Thymus (tissue), 14 donors: ENCODE data around the gene TYR. TPM values are rescaled to one million over a fixed set of nuclear protein-coding genes. Genes with fewer than 3 reads are reported as not detected.

Experiments
- DNase-seq, 9 donors: peaks; one replicate each; pipeline ENCODE4 v3.0.0-alpha.2; 2013; ENCODE audit warnings: low spot score in 9 of 9, low read depth in 6 of 9, missing footprints in 1 of 9
- H3K27ac ChIP-seq, 2 donors: one replicate each; pipeline ENCODE4 v1.5.1; 2013; ENCODE audit warnings: control low read depth in 1 of 2, low read depth in 1 of 2, low read length in 1 of 2, mild to moderate bottlenecking in 1 of 2, moderate library complexity in 1 of 2
- H3K27me3 ChIP-seq, 2 donors: one replicate each; pipeline ENCODE4 v1.5.1; 2013; ENCODE audit warnings: low read length in 1 of 2; ENCODE audit not compliant: control insufficient read depth in 2 of 2, insufficient read depth in 1 of 2
- H3K36me3 ChIP-seq, 2 donors: one replicate each; pipeline ENCODE4 v1.5.1; 2013; ENCODE audit warnings: low read length in 1 of 2, mild to moderate bottlenecking in 1 of 2, moderate library complexity in 1 of 2; ENCODE audit not compliant: control insufficient read depth in 2 of 2, insufficient read depth in 2 of 2
- H3K4me1 ChIP-seq, 2 donors: one replicate each; pipeline ENCODE4 v1.5.1; 2013; ENCODE audit warnings: low read length in 2 of 2; ENCODE audit not compliant: control insufficient read depth in 2 of 2, insufficient read depth in 2 of 2
- H3K4me3 ChIP-seq, 2 donors: one replicate each; pipeline ENCODE4 v1.5.1; 2013; ENCODE audit warnings: low read length in 2 of 2, control low read depth in 1 of 2, mild to moderate bottlenecking in 1 of 2
- H3K9me3 ChIP-seq, 2 donors: one replicate each; pipeline ENCODE4 v1.5.1; 2013; ENCODE audit warnings: low read length in 1 of 2, mild to moderate bottlenecking in 1 of 2; ENCODE audit not compliant: control insufficient read depth in 2 of 2, insufficient read depth in 1 of 2
- WGBS: extraction: QIAGEN DNeasy Blood & Tissue Kit; methylation state at CpG from one replicate; pipeline ENCODE4 v1.1.7; 2013; 5-methylcytosine and 5-hydroxymethylcytosine counted together
- long read RNA-seq, 10 donors: transcript quantifications; one replicate each; lab custom pipeline, GENCODE V29; 2026
- polyA plus RNA-seq: library from polyadenylated mRNA; stranded (reverse); fragments of 200-250 nt; gene quantifications from one replicate; pipeline ENCODE4 v1.2.3, GENCODE V29; 2013
- total RNA-seq: library from RNA; stranded (reverse); fragments of 120-200 nt; gene quantifications from one replicate; pipeline ENCODE4 v1.2.4, GENCODE V29; 2013
- donor health status: healthy.

Gene TYR
- total RNA-seq (not detected), polyA plus RNA-seq (0.02 TPM)
- long read RNA-seq, donor 1, result 0 reads
- long read RNA-seq, donor 2, result 0 reads
- long read RNA-seq, donor 3, result 0 reads
- long read RNA-seq, donor 4, result 0 reads
- long read RNA-seq, donor 5, result 0 reads
- long read RNA-seq, donor 6, result 0 reads
- long read RNA-seq, donor 7, result 0 reads
- long read RNA-seq, donor 8, result 0 reads
- long read RNA-seq, donor 9, result 0 reads
- long read RNA-seq, donor 10, result 0 reads

- H3K4me1 ChIP-seq, result no peaks in the 10 kb centered on the region
- no peak within 1 kb of the TSS for H3K4me3 ChIP-seq
- WGBS, result 91% methylated on average over 8 of the region's 8 CpGs
- no peak for DNase-seq
- no peak within 1 kb of the TSS for H3K27ac ChIP-seq
- H3K9me3 ChIP-seq, result no peaks in the 10 kb centered on the region
- H3K36me3 ChIP-seq, result no peaks in the 10 kb centered on the region
- H3K27me3 ChIP-seq, result no peaks in the 10 kb centered on the region
Measured at GRCh38 chr11:89177691-89178231, at the start of gene TYR. TSS of gene TYR (plus strand) at chr11:89177875. CDS start at chr11:89177954, 79 bp downstream.

GRCh38 chr11:89136606-89137005, 41.1 kb upstream of the TYR start:
- Histone ChIP-seq H3K9me3 (no peaks in the 10 kb centered on the region), H3K36me3 (no peaks in the 10 kb centered on the region), H3K27me3 (no peaks in the 10 kb centered on the region), H3K27ac (no peak overlapping the region), H3K4me1 (no peaks in the 10 kb centered on the region), H3K4me3 (no peak overlapping the region)
- no peak for DNase-seq

- Histone ChIP-seq H3K4me1 (no peaks in the 10 kb centered on the region), H3K36me3 (no peaks in the 10 kb centered on the region), H3K27ac (no peak overlapping the region), H3K4me3 (no peak overlapping the region), H3K27me3 (no peaks in the 10 kb centered on the region), H3K9me3 (no peaks in the 10 kb centered on the region)
- DNase-seq, result no peak
- WGBS, result 64% methylated on average over 1 of the region's 1 CpG
Measured at GRCh38 chr11:89147229-89147628, 30.4 kb upstream of the TYR start.

GRCh38 chr11:89159974-89160373, 17.7 kb upstream of the TYR start:
- DNase-seq, result no peak
- no peaks in the 10 kb centered on the region for H3K27me3 ChIP-seq
- H3K9me3 ChIP-seq, result no peaks in the 10 kb centered on the region
- H3K27ac ChIP-seq, result no peak overlapping the region
- H3K4me3 ChIP-seq, result no peak overlapping the region
- WGBS, result 93% methylated on average over 4 of the region's 4 CpGs
- H3K36me3 ChIP-seq, result no peaks in the 10 kb centered on the region
- H3K4me1 ChIP-seq, result no peaks in the 10 kb centered on the region

GRCh38 chr11:89161949-89162348, 15.7 kb upstream of the TYR start:
- H3K27ac ChIP-seq, result no peak overlapping the region
- no peak overlapping the region for H3K4me3 ChIP-seq
- H3K9me3 ChIP-seq, result no peaks in the 10 kb centered on the region
- H3K4me1 ChIP-seq, result no peaks in the 10 kb centered on the region
- no peaks in the 10 kb centered on the region for H3K36me3 ChIP-seq
- WGBS, result 95% methylated on average over 3 of the region's 3 CpGs
- no peak for DNase-seq
- H3K27me3 ChIP-seq, result no peaks in the 10 kb centered on the region

DNA sequence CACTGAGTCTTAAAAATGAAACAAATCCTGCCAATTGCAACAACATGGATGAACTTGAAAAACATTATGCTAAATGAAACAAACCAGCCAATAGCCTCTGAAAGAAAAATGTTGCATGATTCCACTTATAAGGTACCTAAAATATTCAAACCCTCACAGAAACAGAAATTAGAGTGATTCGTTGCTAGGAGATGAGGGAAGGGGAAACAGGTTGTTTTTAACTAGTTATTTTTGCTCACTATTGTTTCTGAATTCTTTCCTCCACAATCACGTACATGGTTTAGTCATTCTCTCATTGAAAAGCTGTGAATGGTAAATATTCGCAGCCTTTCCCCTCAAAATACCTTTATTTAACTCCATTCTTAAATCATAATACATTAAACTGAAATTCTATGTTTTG, 14.0 kb upstream of the TYR start:
- Histone ChIP-seq H3K27me3 (no peaks in the 10 kb centered on the region), H3K27ac (no peak overlapping the region), H3K36me3 (no peaks in the 10 kb centered on the region), H3K9me3 (no peaks in the 10 kb centered on the region), H3K4me3 (no peak overlapping the region), H3K4me1 (no peaks in the 10 kb centered on the region)
- WGBS, result 69% methylated on average over 3 of the region's 3 CpGs
- no peak for DNase-seq

- Histone ChIP-seq H3K4me3 (no peak overlapping the region), H3K27me3 (no peaks in the 10 kb centered on the region), H3K36me3 (no peaks in the 10 kb centered on the region), H3K4me1 (no peaks in the 10 kb centered on the region), H3K9me3 (no peaks in the 10 kb centered on the region), H3K27ac (no peak overlapping the region)
- 82% methylated on average over 3 of the region's 3 CpGs for WGBS
- no peak for DNase-seq
Measured at GRCh38 chr11:89168396-89168795, 9.3 kb upstream of the TYR start.

DNA sequence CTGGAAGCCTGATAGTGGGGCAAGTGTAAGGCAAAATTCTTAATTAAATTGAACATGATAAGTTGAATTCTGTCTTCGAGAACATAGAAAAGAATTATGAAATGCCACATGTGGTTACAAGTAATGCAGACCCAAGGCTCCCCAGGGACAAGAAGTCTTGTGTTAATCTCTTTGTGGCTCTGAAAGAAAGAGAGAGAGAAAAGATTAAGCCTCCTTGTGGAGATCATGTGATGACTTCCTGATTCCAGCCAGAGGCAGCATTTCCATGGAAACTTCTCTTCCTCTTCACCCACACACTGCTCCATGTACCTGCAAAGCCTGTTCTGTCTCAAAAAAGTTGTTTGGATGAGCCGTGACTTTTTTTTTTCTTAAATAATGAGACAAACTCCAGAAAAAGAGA, 1.9 kb upstream of the TYR start:
- Histone ChIP-seq H3K9me3 (no peaks in the 10 kb centered on the region), H3K27ac (no peak overlapping the region), H3K27me3 (no peaks in the 10 kb centered on the region), H3K4me1 (no peaks in the 10 kb centered on the region), H3K36me3 (no peaks in the 10 kb centered on the region), H3K4me3 (no peak overlapping the region)
- DNase-seq, result no peak
- WGBS, result 83% methylated on average over 2 of the region's 2 CpGs

DNA sequence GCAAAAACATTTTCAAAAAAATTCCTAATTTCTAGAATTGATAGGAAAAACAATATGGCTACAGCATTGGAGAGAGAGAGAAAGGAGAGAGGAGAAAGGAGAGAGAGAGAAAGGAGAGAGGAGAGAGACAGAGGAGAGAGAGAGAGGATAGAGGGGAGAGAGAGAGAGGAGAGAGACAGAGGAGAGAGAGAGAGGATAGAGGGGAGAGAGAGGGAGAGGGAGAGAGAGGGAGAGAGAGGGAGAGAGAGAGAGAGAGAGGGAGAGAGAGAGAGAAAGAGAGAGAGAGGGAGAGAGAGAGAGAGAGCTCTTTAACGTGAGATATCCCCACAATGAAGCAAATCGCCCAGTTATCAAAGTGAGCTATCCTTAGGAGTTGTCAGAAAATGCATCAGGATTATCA, 737 bp upstream of the TYR start:
- Histone ChIP-seq H3K4me1 (no peaks in the 10 kb centered on the region), H3K4me3 (no peak overlapping the region), H3K27ac (no peak overlapping the region), H3K36me3 (no peaks in the 10 kb centered on the region), H3K27me3 (no peaks in the 10 kb centered on the region), H3K9me3 (no peaks in the 10 kb centered on the region)
- 94% methylated on average over 2 of the region's 2 CpGs for WGBS
- no peak for DNase-seq
